PFSK-1 (cell line): ENCODE data around the gene GABPB2.

Source experiments
- FOXP2 ChIP-seq: optimal IDR thresholded peaks from 2 replicates; pipeline ENCODE3; 2011; ENCODE audit warnings: borderline replicate concordance, control low read depth, inconsistent platforms; ENCODE audit not compliant: insufficient read depth; ENCODE audit errors: extremely low read length, extremely low read depth
- POLR2AphosphoS5 ChIP-seq: IDR thresholded peaks from 2 replicates; pipeline ENCODE4 v1.6.1; 2012; ENCODE audit warnings: low read depth, mild to moderate bottlenecking, control low read depth, low read length, moderate library complexity
- SIN3A ChIP-seq: IDR thresholded peaks from 2 replicates; pipeline ENCODE4 v1.6.1; 2012; ENCODE audit warnings: mild to moderate bottlenecking, low read length, moderate library complexity, borderline replicate concordance; ENCODE audit not compliant: insufficient read depth
- TAF1 ChIP-seq: IDR thresholded peaks from 2 replicates; pipeline ENCODE4 v1.6.1; 2012; ENCODE audit warnings: low read length, control low read depth, borderline replicate concordance; ENCODE audit not compliant: insufficient read depth
- TF ChIP-seq, protein P1 (sequence below), 2 experiments: IDR thresholded peaks; 2 replicates each; pipeline versions ENCODE4 v1.6.1 to v1.8.0; 2011 to 2012; ENCODE audit warnings: low read depth in 2 of 2, low read length in 2 of 2, control low read depth in 1 of 2, inconsistent platforms in 1 of 2, mild to moderate bottlenecking in 1 of 2, moderate library complexity in 1 of 2; ENCODE audit not compliant: insufficient read depth in 1 of 2

Gene GABPB2

DNA sequence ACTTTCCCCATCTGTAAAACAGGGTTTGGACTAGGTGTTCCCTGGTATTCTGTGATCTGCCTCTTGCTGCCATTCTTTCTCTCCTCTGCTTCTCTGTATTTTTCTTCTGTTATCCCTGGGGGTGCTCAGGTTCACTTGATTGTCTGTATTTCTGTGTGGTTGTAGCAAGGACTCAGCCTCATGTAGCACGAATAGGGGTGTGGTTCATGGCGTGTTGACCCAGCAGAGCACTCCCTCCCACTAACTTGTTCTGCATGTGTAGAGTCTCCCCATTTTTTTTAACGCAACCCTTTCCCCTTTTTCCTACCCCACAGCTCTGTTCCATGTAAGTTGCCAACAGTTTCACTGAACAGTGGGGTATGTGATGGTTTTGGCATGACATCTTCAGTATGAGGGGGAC is 35.4 kb upstream of the GABPB2 start:
- TF ChIP-seq FOXP2: no peak
- TF ChIP-seq SIN3A: no peak
- TF ChIP-seq TAF1: no peak
- TF ChIP-seq POLR2AphosphoS5: no peak
- TF ChIP-seq, protein P1, sequence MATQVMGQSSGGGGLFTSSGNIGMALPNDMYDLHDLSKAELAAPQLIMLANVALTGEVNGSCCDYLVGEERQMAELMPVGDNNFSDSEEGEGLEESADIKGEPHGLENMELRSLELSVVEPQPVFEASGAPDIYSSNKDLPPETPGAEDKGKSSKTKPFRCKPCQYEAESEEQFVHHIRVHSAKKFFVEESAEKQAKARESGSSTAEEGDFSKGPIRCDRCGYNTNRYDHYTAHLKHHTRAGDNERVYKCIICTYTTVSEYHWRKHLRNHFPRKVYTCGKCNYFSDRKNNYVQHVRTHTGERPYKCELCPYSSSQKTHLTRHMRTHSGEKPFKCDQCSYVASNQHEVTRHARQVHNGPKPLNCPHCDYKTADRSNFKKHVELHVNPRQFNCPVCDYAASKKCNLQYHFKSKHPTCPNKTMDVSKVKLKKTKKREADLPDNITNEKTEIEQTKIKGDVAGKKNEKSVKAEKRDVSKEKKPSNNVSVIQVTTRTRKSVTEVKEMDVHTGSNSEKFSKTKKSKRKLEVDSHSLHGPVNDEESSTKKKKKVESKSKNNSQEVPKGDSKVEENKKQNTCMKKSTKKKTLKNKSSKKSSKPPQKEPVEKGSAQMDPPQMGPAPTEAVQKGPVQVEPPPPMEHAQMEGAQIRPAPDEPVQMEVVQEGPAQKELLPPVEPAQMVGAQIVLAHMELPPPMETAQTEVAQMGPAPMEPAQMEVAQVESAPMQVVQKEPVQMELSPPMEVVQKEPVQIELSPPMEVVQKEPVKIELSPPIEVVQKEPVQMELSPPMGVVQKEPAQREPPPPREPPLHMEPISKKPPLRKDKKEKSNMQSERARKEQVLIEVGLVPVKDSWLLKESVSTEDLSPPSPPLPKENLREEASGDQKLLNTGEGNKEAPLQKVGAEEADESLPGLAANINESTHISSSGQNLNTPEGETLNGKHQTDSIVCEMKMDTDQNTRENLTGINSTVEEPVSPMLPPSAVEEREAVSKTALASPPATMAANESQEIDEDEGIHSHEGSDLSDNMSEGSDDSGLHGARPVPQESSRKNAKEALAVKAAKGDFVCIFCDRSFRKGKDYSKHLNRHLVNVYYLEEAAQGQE (IDR thresholded peaks at IDR 0.05; ENCODE audit: insufficient read depth in 1 of 2, low read depth in 2 of 2, low read length in 2 of 2): no peak

DNA sequence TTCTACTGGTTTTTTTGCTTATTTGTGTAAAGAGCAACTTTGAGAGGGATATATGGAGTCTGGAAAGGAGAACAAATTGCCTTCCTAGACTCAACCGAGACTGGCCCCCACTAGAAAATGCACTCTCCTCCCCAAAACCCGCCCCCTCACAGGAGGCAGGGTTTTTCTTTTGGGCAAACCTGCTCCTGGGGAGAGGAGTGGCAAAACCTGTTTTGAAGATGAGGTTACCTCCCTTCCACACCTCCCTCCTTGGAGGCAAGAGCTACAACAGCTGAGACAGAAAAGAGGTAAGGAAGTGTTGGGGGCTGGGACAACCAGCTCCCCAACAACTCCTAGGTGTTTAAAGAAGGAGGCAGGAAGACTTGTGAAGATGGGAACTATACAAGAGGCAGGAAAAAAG is 34.2 kb upstream of the GABPB2 start, which contains the start of gene BNIPL:
TSS of gene BNIPL (plus strand) at position 231 of the 400 bp plus-strand sequence. CDS start at position 371, 140 bp downstream.
- no peak for TF ChIP-seq POLR2AphosphoS5
- TF ChIP-seq SIN3A: no peak
- TF ChIP-seq, protein P1 (IDR thresholded peaks at IDR 0.05; ENCODE audit: insufficient read depth in 1 of 2, low read depth in 2 of 2, low read length in 2 of 2): no peak
- TF ChIP-seq TAF1: no peak
- TF ChIP-seq FOXP2: no peak

DNA sequence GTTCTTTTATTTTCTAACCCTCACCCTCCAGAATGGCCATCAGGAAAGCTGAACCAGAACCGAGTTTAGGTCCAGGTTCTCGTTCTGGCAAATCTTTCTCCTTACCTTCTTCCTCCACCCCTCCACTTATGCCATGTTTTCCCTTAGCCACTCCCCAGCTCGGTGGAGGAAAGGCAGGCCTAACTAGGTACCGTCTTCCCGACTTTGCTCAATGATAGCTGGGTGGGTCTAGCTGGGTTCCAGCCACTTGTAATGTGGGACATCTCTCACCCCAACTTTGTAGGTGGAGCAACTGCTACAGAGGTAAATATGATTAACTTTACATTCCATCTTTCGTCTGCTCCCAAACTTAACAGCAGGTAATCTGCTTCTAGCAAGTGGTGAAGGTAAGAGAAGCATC is 33.5 kb upstream of the GABPB2 start:
- no peak for TF ChIP-seq SIN3A
- TF ChIP-seq FOXP2: no peak
- no peak for TF ChIP-seq TAF1
- TF ChIP-seq, protein P1 (IDR thresholded peaks at IDR 0.05; ENCODE audit: insufficient read depth in 1 of 2, low read depth in 2 of 2, low read length in 2 of 2): no peak
- no peak for TF ChIP-seq POLR2AphosphoS5

DNA sequence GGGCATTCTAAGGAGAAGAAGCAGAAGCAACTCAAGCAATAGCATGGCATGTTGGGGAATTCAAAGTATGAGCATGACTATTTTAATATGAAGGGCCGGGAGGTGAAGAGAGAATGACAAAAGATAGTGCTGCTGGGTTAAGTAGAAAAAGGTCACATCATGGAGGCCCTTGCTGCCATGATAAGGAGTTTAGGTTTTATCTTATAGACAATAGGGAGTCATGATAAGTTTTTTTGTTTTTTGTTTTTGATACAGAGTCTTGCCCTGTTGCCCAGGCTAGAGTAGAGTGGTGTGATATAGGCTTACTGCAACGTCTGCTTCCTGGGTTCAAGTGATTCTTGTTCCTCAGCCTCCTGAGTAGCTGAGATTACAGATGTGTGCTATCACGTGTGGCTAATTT is 31.0 kb upstream of the GABPB2 start:
- no peak for TF ChIP-seq POLR2AphosphoS5

DNA sequence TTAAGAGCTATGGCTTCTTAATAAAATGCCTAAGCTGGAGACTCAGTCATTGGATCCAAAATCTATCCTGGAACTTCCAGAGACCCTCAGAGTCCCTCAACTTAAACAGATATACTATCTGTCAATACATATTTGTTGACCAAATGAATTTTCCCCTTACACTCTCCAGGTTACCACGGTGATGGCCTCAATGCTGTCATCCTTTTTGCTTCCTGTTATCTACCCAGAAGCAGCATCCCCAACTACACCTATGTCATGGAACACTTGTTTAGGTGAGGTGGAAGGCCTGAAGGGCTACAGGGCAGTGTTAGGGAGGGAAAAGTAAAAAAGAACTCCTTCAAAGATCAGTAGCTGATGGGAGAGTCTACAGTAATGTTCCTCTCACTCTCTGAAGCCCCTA is 27.4 kb upstream of the GABPB2 start:
- TF ChIP-seq SIN3A (no peak), POLR2AphosphoS5 (no peak), FOXP2 (no peak), TAF1 (no peak)
- TF ChIP-seq, protein P1 (IDR thresholded peaks at IDR 0.05; ENCODE audit: insufficient read depth in 1 of 2, low read depth in 2 of 2, low read length in 2 of 2): no peak
